NB4 (cell line): ENCODE measurements around the gene ZNF677.
"Not testable (repeated sequence)": the region's sequence is repeated elsewhere in the genome, so short reads cannot be mapped to it uniquely, and the experiment has no call there.

Experiments used
- DNase-seq: peaks from one replicate; pipeline ENCODE4 v3.0.0; 2010; ENCODE audit warnings: low read depth
- H3K4me3 ChIP-seq: one replicate; pipeline ENCODE4 v1.5.1; 2011; ENCODE audit warnings: mild to moderate bottlenecking, low read depth, low read length, moderate library complexity
- CTCF ChIP-seq: IDR thresholded peaks from one replicate; pipeline ENCODE4 v1.5.1; 2012; ENCODE audit warnings: low read depth, low read length
- MYC ChIP-seq: IDR thresholded peaks from 2 replicates; pipeline ENCODE4 v1.6.1; 2011; ENCODE audit warnings: low read depth, low read length
- POLR2A ChIP-seq: IDR thresholded peaks from 2 replicates; pipeline ENCODE4 v1.6.1; 2011; ENCODE audit warnings: mild to moderate bottlenecking; ENCODE audit not compliant: insufficient read length; ENCODE audit errors: extremely low read depth
- TF ChIP-seq, protein P1 (sequence below): IDR thresholded peaks from 2 replicates; pipeline ENCODE4 v1.6.1; 2011; ENCODE audit warnings: low read depth, low read length

Gene ZNF677

DNA sequence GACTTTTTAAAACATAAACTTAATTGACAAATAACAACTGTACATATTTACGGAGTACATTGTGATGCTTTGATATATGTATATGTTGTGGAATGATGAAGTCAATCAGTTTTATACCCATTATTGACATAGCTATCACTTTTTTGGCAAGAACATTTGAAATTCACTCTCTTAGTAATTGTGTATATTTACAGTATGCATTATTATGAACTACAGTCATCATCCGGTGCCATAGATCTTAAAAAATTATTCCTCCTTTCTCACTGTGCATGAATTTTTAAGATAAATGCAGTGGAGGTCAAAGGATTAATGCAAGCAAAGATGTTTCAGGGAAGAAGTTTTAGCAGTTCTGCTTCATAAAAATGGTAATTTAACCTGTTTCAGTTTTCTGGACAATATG lies 20.8 kb upstream of the ZNF677 start:
- no peak for DNase-seq
- TF ChIP-seq POLR2A (no peak), MYC (no peak), CTCF (no peak)
- TF ChIP-seq, protein P1, sequence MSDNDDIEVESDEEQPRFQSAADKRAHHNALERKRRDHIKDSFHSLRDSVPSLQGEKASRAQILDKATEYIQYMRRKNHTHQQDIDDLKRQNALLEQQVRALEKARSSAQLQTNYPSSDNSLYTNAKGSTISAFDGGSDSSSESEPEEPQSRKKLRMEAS, result no peak
- H3K4me3 ChIP-seq, result no peak overlapping the region

- TF ChIP-seq, protein P1, result no peak
- TF ChIP-seq POLR2A (no peak), CTCF (no peak), MYC (no peak)
- no peak for DNase-seq
- H3K4me3 ChIP-seq, result no peak overlapping the region
Measured at GRCh38 chr19:53272044-53272443, 17.4 kb upstream of the ZNF677 start.

DNA sequence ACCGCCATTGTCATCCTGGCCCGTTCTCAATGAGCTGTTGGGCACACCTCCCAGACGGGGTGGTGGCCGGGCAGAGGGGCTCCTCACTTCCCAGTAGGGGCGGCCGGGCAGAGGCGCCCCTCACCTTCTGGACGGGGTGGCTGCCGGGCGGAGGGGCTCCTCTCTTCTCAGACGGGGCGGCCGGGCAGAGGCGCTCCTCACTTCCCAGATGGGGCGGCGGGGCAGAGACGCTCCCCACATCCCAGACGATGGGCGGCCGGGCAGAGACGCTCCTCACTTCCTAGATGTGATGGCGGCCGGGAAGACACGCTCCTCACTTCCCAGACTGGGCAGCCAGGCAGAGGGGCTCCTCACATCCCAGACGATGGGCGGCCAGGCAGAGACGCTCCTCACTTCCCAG lies 15.2 kb upstream of the ZNF677 start:
- not testable (repeated sequence) for H3K4me3 ChIP-seq, DNase-seq

GRCh38 chr19:53267623-53268022 lies 12.9 kb upstream of the ZNF677 start, which contains the start of gene VN1R4:
TSS of gene VN1R4 (minus strand) at chr19:53267723. CDS start at chr19:53267665, 58 bp downstream.
- not testable (repeated sequence) for H3K4me3 ChIP-seq, DNase-seq

DNA sequence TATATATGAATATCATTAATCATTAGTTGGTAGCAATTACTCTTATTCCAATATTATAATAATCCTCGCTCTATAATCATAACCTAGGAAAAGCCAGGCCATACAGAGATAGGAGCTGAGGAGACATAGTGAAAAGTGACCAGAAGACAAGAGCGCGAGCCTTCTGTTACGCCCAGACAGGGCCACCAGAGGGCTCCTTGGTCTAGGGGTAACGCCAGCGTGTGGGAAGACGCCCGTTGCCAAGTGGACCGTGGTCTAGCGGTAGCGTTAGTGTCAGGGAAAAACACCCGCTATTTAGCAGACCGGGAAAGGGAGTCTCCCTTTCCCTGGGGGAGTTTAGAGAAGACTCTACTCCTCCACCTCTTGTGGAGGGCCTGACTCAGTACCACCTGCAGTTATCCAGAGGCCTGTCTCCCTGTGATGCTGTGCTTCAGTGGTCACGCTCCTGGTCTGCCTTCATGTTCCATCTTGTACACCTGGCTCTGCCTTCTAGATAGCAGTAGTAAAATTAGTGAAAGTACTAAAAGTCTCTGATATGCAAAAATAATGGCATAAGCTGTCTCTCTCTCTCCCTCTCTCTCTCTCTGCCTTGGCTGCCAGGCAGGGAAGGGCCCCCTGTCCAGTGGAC lies 3.2 kb upstream of the ZNF677 start, which contains the start of gene VN1R2:
Gene VN1R2, plus strand, starts transcription at position 578 of the 628 bp plus-strand sequence. CDS start 84 bp downstream, outside the sequence.
- not testable (repeated sequence) for DNase-seq, H3K4me3 ChIP-seq

GRCh38 chr19:53246498-53246897 lies 8.2 kb downstream of the ZNF677 start:
- H3K4me3 ChIP-seq, result no peak overlapping the region
- TF ChIP-seq MYC (no peak), CTCF (no peak), POLR2A (no peak)
- TF ChIP-seq, protein P1, result no peak
- DNase-seq, result no peak

GRCh38 chr19:53237114-53237777 lies 17.4 kb downstream of the ZNF677 start:
- H3K4me3 ChIP-seq, result no peak overlapping the region
- TF ChIP-seq POLR2A (no peak), CTCF (no peak), MYC (no peak)
- TF ChIP-seq, protein P1, result no peak
- DNase-seq, result no peak
